Neural progenitor cell (in vitro differentiated cells): ENCODE measurements around the gene AP5Z1. TPM values are rescaled to one million over a fixed set of nuclear protein-coding genes. Genes with fewer than 3 reads are reported as not detected.

Experiments
- DNase-seq: peaks from one replicate; pipeline ENCODE4 v3.0.0-alpha.2; 2016; ENCODE audit warnings: low spot score
- H2AFZ ChIP-seq: fragments of 200-600 bp; sonication (generic); replicated peaks from 2 replicates; pipeline ENCODE4 v1.6.1; 2016; ENCODE audit warnings: antibody characterized with exemption
- H3F3A ChIP-seq: fragments of 200-600 bp; sonication (generic); 2 replicates; pipeline ENCODE4 v1.6.1; 2016; ENCODE audit warnings: antibody characterized with exemption, low read depth
- H3K27ac ChIP-seq: fragments of 200-600 bp; sonication (generic); 2 replicates; pipeline ENCODE4 v1.5.1; 2016; ENCODE audit warnings: mild to moderate bottlenecking
- H3K27me3 ChIP-seq: fragments of 200-600 bp; sonication (generic); 2 replicates; pipeline ENCODE4 v1.6.1; 2016; ENCODE audit warnings: mild to moderate bottlenecking, moderate library complexity
- H3K36me3 ChIP-seq: fragments of 200-600 bp; sonication (generic); 2 replicates; pipeline ENCODE4 v1.5.1; 2016
- H3K4me1 ChIP-seq: fragments of 200-600 bp; sonication (generic); 2 replicates; pipeline ENCODE4 v1.6.1; 2016; ENCODE audit warnings: mixed run types
- H3K4me2 ChIP-seq: fragments of 200-600 bp; sonication (generic); 2 replicates; pipeline ENCODE4 v1.6.1; 2016
- H3K4me3 ChIP-seq: fragments of 200-600 bp; sonication (generic); 2 replicates; pipeline ENCODE4 v1.5.1; 2016
- H3K79me2 ChIP-seq: fragments of 200-600 bp; sonication (generic); 2 replicates; pipeline ENCODE4 v1.6.1; 2016; ENCODE audit warnings: low read depth
- H3K9ac ChIP-seq: fragments of 200-600 bp; sonication (generic); 2 replicates; pipeline ENCODE4 v1.6.1; 2016
- H3K9me3 ChIP-seq: fragments of 200-600 bp; sonication (generic); 2 replicates; pipeline ENCODE4 v1.5.1; 2016; ENCODE audit warnings: low read depth
- H4K20me1 ChIP-seq: fragments of 200-600 bp; sonication (generic); 2 replicates; pipeline ENCODE4 v1.6.1; 2016; ENCODE audit warnings: low read depth
- H3K27ac Mint-ChIP-seq: 3 replicates; pipeline ENCODE4 v1.8.0; 2021; ENCODE audit warnings: mixed read lengths
- H3K27me3 Mint-ChIP-seq: 2 replicates; pipeline ENCODE4 v1.8.0; 2022; ENCODE audit warnings: low read depth, mild to moderate bottlenecking, inconsistent platforms, moderate library complexity, mixed read lengths; ENCODE audit not compliant: insufficient read depth
- H3K36me3 Mint-ChIP-seq: 3 replicates; pipeline ENCODE4 v1.8.0; 2021; ENCODE audit warnings: mixed read lengths
- H3K4me1 Mint-ChIP-seq: 3 replicates; pipeline ENCODE4 v1.8.0; 2021; ENCODE audit warnings: mixed read lengths
- H3K4me3 Mint-ChIP-seq: 3 replicates; pipeline ENCODE4 v1.8.0; 2021; ENCODE audit warnings: mild to moderate bottlenecking, moderate library complexity, mixed read lengths
- H3K9me3 Mint-ChIP-seq: 3 replicates; pipeline ENCODE4 v1.8.0; 2020; ENCODE audit warnings: mixed read lengths
- CTCF ChIP-seq: fragments of 200-600 bp; sonication (generic); IDR thresholded peaks from 2 replicates; pipeline ENCODE4 v1.5.1; 2017; ENCODE audit warnings: antibody characterized with exemption, mild to moderate bottlenecking
- EZH2 ChIP-seq: fragments of 200-600 bp; sonication (generic); IDR thresholded peaks from 2 replicates; pipeline ENCODE4 v1.6.1; 2017; ENCODE audit warnings: antibody characterized with exemption, mild to moderate bottlenecking, moderate library complexity
- EZH2phosphoT487 ChIP-seq: fragments of 200-600 bp; sonication (generic); IDR thresholded peaks from 2 replicates; pipeline ENCODE4 v1.6.1; 2017; ENCODE audit warnings: antibody characterized with exemption
- total RNA-seq: library from RNA; depleted of rRNA; stranded (reverse); fragments of >200 nt; gene quantifications from 2 replicates; pipeline ENCODE4 v1.2.3, GENCODE V29; 2015; ENCODE audit warnings: low replicate concordance

The AP5Z1 gene
- total RNA-seq, 1 donor from 2014 or later = 8.3 TPM

GRCh38 chr7:4783762-4784351 is 8.4 kb downstream of the AP5Z1 start:
- TF ChIP-seq EZH2 (no peak), EZH2phosphoT487 (no peak), CTCF (no peak)
- Histone ChIP-seq H3K27me3 (no peaks in the 10 kb centered on the region), H4K20me1 (no peaks in the 10 kb centered on the region), H3K27ac (no peak overlapping the region), H3F3A (no peaks in the 10 kb centered on the region), H3K4me3 (no peak overlapping the region), H3K9ac (no peak overlapping the region), H3K4me1 (no peaks in the 10 kb centered on the region), H2AFZ (no peak overlapping the region), H3K9me3 (no peaks in the 10 kb centered on the region), H3K79me2 (peaks cover 6% of the 10 kb centered on the region), H3K4me2 (no peak overlapping the region), H3K36me3 (no peaks in the 10 kb centered on the region)
- H3K36me3 Mint-ChIP-seq = no peaks in the 10 kb centered on the region
- no peak for DNase-seq
- no peaks in the 10 kb centered on the region for H3K9me3 Mint-ChIP-seq
- H3K4me1 Mint-ChIP-seq = no peaks in the 10 kb centered on the region
- H3K27ac Mint-ChIP-seq = no peak overlapping the region
- no peak overlapping the region for H3K4me3 Mint-ChIP-seq
- peaks cover 2% of the 10 kb centered on the region for H3K27me3 Mint-ChIP-seq

DNA sequence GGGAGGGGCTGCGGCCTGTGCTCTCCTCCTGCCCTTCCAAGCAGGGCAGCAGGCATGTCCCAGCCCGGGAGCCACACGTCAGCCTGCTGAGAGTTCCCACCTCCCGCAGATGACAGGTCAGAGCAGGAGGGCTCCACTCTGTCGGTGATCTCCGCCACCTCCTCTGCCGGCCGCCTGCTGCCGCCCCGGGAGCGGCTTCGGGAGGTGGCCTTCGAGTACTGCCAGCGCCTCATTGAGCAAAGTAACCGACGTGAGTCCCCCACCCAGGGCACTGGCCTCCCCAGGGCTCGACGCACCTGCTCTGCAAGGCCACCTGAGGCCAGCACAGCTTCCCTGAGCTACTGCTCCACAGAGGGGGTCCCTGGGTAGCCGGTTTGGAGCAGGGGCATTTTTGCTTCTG is 9.4 kb downstream of the AP5Z1 start:
- H3K36me3 ChIP-seq = no peaks in the 10 kb centered on the region
- no peak overlapping the region for H3K4me3 ChIP-seq
- H3K79me2 ChIP-seq = no peaks in the 10 kb centered on the region
- no peak overlapping the region for H2AFZ ChIP-seq
- H3K36me3 Mint-ChIP-seq = no peaks in the 10 kb centered on the region
- TF ChIP-seq EZH2phosphoT487 = no peak
- no peak for TF ChIP-seq CTCF
- TF ChIP-seq EZH2 = no peak
- H3K27me3 Mint-ChIP-seq = peaks cover 2% of the 10 kb centered on the region
- no peak for DNase-seq
- no peaks in the 10 kb centered on the region for H3K9me3 ChIP-seq
- no peak overlapping the region for H3K4me3 Mint-ChIP-seq
- no peaks in the 10 kb centered on the region for H3K4me1 Mint-ChIP-seq
- no peaks in the 10 kb centered on the region for H3K27me3 ChIP-seq
- no peaks in the 10 kb centered on the region for H3K4me1 ChIP-seq
- H4K20me1 ChIP-seq = no peaks in the 10 kb centered on the region
- no peak overlapping the region for H3K27ac ChIP-seq
- H3K4me2 ChIP-seq = no peak overlapping the region
- H3K27ac Mint-ChIP-seq = no peak overlapping the region
- H3F3A ChIP-seq = no peaks in the 10 kb centered on the region
- H3K9me3 Mint-ChIP-seq = no peaks in the 10 kb centered on the region
- H3K9ac ChIP-seq = no peak overlapping the region

DNA sequence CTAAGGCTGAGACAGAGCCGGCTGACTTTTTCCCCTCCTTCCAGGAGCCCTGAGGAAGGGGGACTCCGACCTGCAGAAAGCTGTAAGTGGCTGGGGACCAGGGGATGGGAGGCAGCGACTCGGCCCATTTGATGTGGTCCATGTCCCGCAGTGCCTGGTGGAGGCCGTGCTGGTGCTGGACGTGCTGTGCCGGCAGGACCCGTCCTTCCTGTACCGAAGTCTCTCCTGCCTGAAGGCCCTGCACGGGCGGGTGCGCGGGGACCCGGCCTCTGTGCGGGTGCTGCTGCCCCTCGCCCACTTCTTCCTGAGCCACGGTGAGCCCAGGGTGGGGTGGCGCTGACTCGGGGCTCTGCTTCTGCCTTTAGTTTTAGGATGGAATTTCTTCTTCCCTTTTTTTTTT is 9.9 kb downstream of the AP5Z1 start:
- no peak overlapping the region for H2AFZ ChIP-seq
- DNase-seq = no peak
- no peaks in the 10 kb centered on the region for H4K20me1 ChIP-seq
- H3K4me3 ChIP-seq = no peak overlapping the region
- no peak overlapping the region for H3K27ac Mint-ChIP-seq
- peaks cover 2% of the 10 kb centered on the region for H3K27me3 Mint-ChIP-seq
- H3K9me3 ChIP-seq = no peaks in the 10 kb centered on the region
- no peak overlapping the region for H3K4me3 Mint-ChIP-seq
- H3K4me2 ChIP-seq = no peak overlapping the region
- no peaks in the 10 kb centered on the region for H3F3A ChIP-seq
- H3K79me2 ChIP-seq = no peaks in the 10 kb centered on the region
- H3K27ac ChIP-seq = no peak overlapping the region
- TF ChIP-seq CTCF = no peak
- TF ChIP-seq EZH2phosphoT487 = no peak
- TF ChIP-seq EZH2 = no peak
- no peaks in the 10 kb centered on the region for H3K27me3 ChIP-seq
- H3K36me3 ChIP-seq = no peaks in the 10 kb centered on the region
- H3K36me3 Mint-ChIP-seq = no peaks in the 10 kb centered on the region
- no peaks in the 10 kb centered on the region for H3K4me1 Mint-ChIP-seq
- H3K9ac ChIP-seq = no peak overlapping the region
- H3K4me1 ChIP-seq = no peaks in the 10 kb centered on the region
- H3K9me3 Mint-ChIP-seq = no peaks in the 10 kb centered on the region
